ENCODE measurements around the gene HIRA. TPM values are rescaled to one million over a fixed set of nuclear protein-coding genes. Genes with fewer than 3 reads are reported as not detected.

HIRA gene
- total RNA-seq, 1 donor from 2014 or later: 27.9 TPM

DNA sequence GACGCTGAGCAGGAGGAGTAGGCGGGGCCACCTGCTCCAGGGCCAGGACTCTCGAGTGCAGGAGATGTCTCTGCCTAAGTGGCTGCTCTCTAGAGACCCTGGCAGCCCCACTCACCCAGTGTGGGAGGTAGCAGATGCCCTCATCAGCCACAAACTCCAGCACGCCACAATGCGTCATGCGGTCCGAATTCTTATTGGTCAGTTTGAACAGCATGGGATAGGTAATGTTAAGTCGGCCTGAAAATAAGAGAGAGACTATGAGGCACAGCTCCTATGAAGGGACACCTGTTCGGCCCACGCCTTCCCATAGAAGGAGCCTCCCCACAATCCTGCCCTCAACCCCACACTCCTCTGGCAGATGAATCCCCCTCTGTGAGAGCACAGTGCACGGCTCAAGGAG lies 40.0 kb upstream of the HIRA start:
- H3K9me3 ChIP-seq: no peaks in the 10 kb centered on the region
- TF ChIP-seq, protein P1, sequence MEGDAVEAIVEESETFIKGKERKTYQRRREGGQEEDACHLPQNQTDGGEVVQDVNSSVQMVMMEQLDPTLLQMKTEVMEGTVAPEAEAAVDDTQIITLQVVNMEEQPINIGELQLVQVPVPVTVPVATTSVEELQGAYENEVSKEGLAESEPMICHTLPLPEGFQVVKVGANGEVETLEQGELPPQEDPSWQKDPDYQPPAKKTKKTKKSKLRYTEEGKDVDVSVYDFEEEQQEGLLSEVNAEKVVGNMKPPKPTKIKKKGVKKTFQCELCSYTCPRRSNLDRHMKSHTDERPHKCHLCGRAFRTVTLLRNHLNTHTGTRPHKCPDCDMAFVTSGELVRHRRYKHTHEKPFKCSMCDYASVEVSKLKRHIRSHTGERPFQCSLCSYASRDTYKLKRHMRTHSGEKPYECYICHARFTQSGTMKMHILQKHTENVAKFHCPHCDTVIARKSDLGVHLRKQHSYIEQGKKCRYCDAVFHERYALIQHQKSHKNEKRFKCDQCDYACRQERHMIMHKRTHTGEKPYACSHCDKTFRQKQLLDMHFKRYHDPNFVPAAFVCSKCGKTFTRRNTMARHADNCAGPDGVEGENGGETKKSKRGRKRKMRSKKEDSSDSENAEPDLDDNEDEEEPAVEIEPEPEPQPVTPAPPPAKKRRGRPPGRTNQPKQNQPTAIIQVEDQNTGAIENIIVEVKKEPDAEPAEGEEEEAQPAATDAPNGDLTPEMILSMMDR (IDR thresholded peaks at IDR 0.05): no peak
- H3K27ac ChIP-seq: no peak overlapping the region
- H3K4me3 ChIP-seq: no peak overlapping the region
- H3K4me1 ChIP-seq: peaks cover 6% of the 10 kb centered on the region
- intact Hi-C loops (cut with DNase I): no loop called here
- DNase-seq: no peak
- no peak for ATAC-seq
- no peaks in the 10 kb centered on the region for H3K27me3 ChIP-seq (ENCODE audit: low read depth)
- peaks cover 90% of the 10 kb centered on the region for H3K36me3 ChIP-seq

- peaks cover 100% of the 10 kb centered on the region for H3K36me3 ChIP-seq
- no peaks in the 10 kb centered on the region for H3K27me3 ChIP-seq (ENCODE audit: low read depth)
- no peaks in the 10 kb centered on the region for H3K4me1 ChIP-seq
- H3K4me3 ChIP-seq: no peak overlapping the region
- TF ChIP-seq, protein P1 (IDR thresholded peaks at IDR 0.05): no peak
- ATAC-seq: no peak
- DNase-seq: no peak
- intact Hi-C loops (cut with DNase I): no loop called here
- no peak overlapping the region for H3K27ac ChIP-seq
- H3K9me3 ChIP-seq: no peaks in the 10 kb centered on the region
Observed at GRCh38 chr22:19470010-19470409, 38.5 kb upstream of the HIRA start.

GRCh38 chr22:19469421-19469820 lies 37.9 kb upstream of the HIRA start:
- H3K27ac ChIP-seq: no peak overlapping the region
- no peaks in the 10 kb centered on the region for H3K27me3 ChIP-seq (ENCODE audit: low read depth)
- intact Hi-C loops (cut with DNase I): no loop called here
- no peak overlapping the region for H3K4me3 ChIP-seq
- TF ChIP-seq, protein P1 (IDR thresholded peaks at IDR 0.05): no peak
- H3K4me1 ChIP-seq: no peaks in the 10 kb centered on the region
- H3K9me3 ChIP-seq: no peaks in the 10 kb centered on the region
- peaks cover 100% of the 10 kb centered on the region for H3K36me3 ChIP-seq
- DNase-seq (no peak), ATAC-seq (no peak)

DNA sequence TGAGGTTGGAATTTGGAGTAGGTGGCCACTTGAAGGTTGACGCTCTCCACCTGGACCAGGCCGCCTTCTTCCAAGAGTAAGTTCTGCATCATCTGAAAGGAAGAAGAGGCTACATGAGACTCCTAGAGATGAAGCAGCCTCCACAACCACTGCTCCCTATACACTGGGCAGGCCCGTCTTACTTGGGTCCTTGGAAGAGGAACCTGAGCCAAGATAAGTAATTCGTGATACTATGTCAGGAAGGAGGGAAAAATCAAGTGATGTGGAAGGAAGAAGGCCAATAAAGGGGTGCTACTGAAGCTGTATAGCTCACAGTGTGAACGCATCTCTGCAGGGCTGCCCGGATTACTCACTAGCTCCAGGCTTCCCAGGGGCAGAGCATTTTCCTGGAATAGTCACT lies 36.4 kb upstream of the HIRA start:
- no peaks in the 10 kb centered on the region for H3K9me3 ChIP-seq
- H3K27ac ChIP-seq: no peak overlapping the region
- DNase-seq (no peak), ATAC-seq (no peak)
- H3K36me3 ChIP-seq: peaks cover 100% of the 10 kb centered on the region
- no peaks in the 10 kb centered on the region for H3K4me1 ChIP-seq
- TF ChIP-seq, protein P1 (IDR thresholded peaks at IDR 0.05): no peak
- no peaks in the 10 kb centered on the region for H3K27me3 ChIP-seq (ENCODE audit: low read depth)
- H3K4me3 ChIP-seq: no peak overlapping the region
- intact Hi-C loops (cut with DNase I): no loop called here

GRCh38 chr22:19466848-19467752 lies 35.6 kb upstream of the HIRA start:
- no peak overlapping the region for H3K27ac ChIP-seq
- TF ChIP-seq, protein P1 (IDR thresholded peaks at IDR 0.05): no peak
- ATAC-seq (no peak), DNase-seq (no peak)
- no peaks in the 10 kb centered on the region for H3K27me3 ChIP-seq (ENCODE audit: low read depth)
- intact Hi-C loops (cut with DNase I): no loop called here
- no peaks in the 10 kb centered on the region for H3K9me3 ChIP-seq
- peaks cover 98% of the 10 kb centered on the region for H3K36me3 ChIP-seq
- H3K4me3 ChIP-seq: no peak overlapping the region
- H3K4me1 ChIP-seq: no peaks in the 10 kb centered on the region

All from lower lobe of right lung (tissue), 2 donors.